T-cell (primary cell): Measurements from ENCODE around the gene CD40LG. TPM values are rescaled to one million over a fixed set of nuclear protein-coding genes. Genes with fewer than 3 reads are reported as not detected.

Experiments used
- ATAC-seq, 4 experiments: fragments of 200-7000 bp in 3 of 4; fragments of 150-1000 bp in 1 of 4; cut with Tn5 transposase; replicated peaks in 1 of 4; 1 replicate in 3 of 4; 2 replicates in 1 of 4; pipeline ENCODE4 v1.10.0; 2021; ENCODE audit warnings: moderate library complexity in 3 of 4, mild to moderate bottlenecking in 2 of 4, moderate number of reproducible peaks in 1 of 4
- CTCF ChIA-PET, 2 donors: fragments of 300-600 bp; sonication (Branson Sonifier 250); formaldehyde crosslinking; loops; one replicate each; lab custom pipeline; 2022; ENCODE audit warnings: antibody characterized with exemption in 2 of 2; lab: Charles Lee
- POLR2A ChIA-PET, 2 donors: fragments of 300-600 bp; sonication (Branson Sonifier 250); formaldehyde crosslinking; loops; one replicate each; lab custom pipeline; 2022; ENCODE audit warnings: antibody characterized with exemption in 2 of 2; lab: Charles Lee
- DNase-seq, 35 experiments: peaks; one replicate each; pipeline versions ENCODE4 v3.0.0 to v3.0.0-alpha.2; 2013 to 2023
- H3K27ac ChIP-seq: one replicate; pipeline ENCODE4 v1.5.1; 2013; ENCODE audit warnings: low read length
- H3K27me3 ChIP-seq, 2 experiments: replicated peaks in 1 of 2; 1 replicate in 1 of 2; 2 replicates in 1 of 2; pipeline versions ENCODE4 v1.6.1 to v1.7.0; 2013; ENCODE audit warnings: low read length in 1 of 2, mixed read lengths in 1 of 2; ENCODE audit not compliant: control insufficient read depth in 2 of 2, insufficient read depth in 2 of 2; ENCODE audit errors: extremely low read depth in 1 of 2
- H3K36me3 ChIP-seq, 2 donors: 1 replicate in 1 of 2; 2 replicates in 1 of 2; pipeline versions ENCODE4 v1.6.1 to v1.7.0; 2013; ENCODE audit warnings: low read length in 1 of 2; ENCODE audit not compliant: control insufficient read depth in 2 of 2, insufficient read depth in 1 of 2; ENCODE audit errors: extremely low read depth in 1 of 2
- H3K4me1 ChIP-seq, 2 experiments: 1 replicate in 1 of 2; 2 replicates in 1 of 2; pipeline versions ENCODE4 v1.6.1 to v1.7.0; 2013; ENCODE audit warnings: low read length in 2 of 2, mixed read lengths in 1 of 2; ENCODE audit not compliant: insufficient read depth in 2 of 2, control insufficient read depth in 1 of 2; ENCODE audit errors: extremely low read depth in 1 of 2
- H3K4me3 ChIP-seq, 2 donors: 1 replicate in 1 of 2; 2 replicates in 1 of 2; pipeline versions ENCODE4 v1.5.1 to v1.7.0; 2013; ENCODE audit warnings: mild to moderate bottlenecking in 2 of 2, low read length in 1 of 2, moderate library complexity in 1 of 2; ENCODE audit not compliant: control insufficient read depth in 1 of 2; ENCODE audit errors: extremely low read depth in 1 of 2
- H3K9me3 ChIP-seq: 2 replicates; pipeline ENCODE4 v1.7.0; 2013
- H3K27ac Mint-ChIP-seq, 2 donors: one replicate each; pipeline ENCODE4 v1.8.0; 2020 to 2021; ENCODE audit warnings: mild to moderate bottlenecking in 2 of 2, mixed read lengths in 2 of 2
- H3K27me3 Mint-ChIP-seq, 2 donors: one replicate each; pipeline ENCODE4 v1.8.0; 2021 to 2022; ENCODE audit warnings: mixed read lengths in 2 of 2
- H3K36me3 Mint-ChIP-seq: one replicate; pipeline ENCODE4 v1.8.0; 2021; ENCODE audit warnings: mixed read lengths
- H3K4me1 Mint-ChIP-seq, 3 donors: one replicate each; pipeline ENCODE4 v1.8.0; 2020 to 2022; ENCODE audit warnings: mixed read lengths in 3 of 3, mild to moderate bottlenecking in 1 of 3
- H3K4me3 Mint-ChIP-seq, 3 donors: one replicate each; pipeline ENCODE4 v1.8.0; 2020 to 2022; ENCODE audit warnings: mild to moderate bottlenecking in 3 of 3, mixed read lengths in 3 of 3, moderate library complexity in 3 of 3
- H3K9me3 Mint-ChIP-seq, 3 donors: one replicate each; pipeline ENCODE4 v1.8.0; 2020 to 2022; ENCODE audit warnings: mixed read lengths in 3 of 3
- WGBS: methylation state at CpG from one replicate; pipeline ENCODE4 v1.1.5; 2013; ENCODE audit warnings: missing lambda C conversion rate; ENCODE audit not compliant: insufficient coverage; 5-methylcytosine and 5-hydroxymethylcytosine counted together
- total RNA-seq, 35 experiments: library from RNA in 6 of 35; stranded (reverse) in 6 of 35; fragments of 120-200 nt in 1 of 35; gene quantifications; one replicate each; pipeline versions ENCODE4 v1.2.1 to v1.2.4 and lab custom pipeline; 2013 to 2026

The CD40LG gene
- total RNA-seq, 5 donors from 2014 or later (not counting 1 experiment from before 2014, with no cell fraction given), result 23.8 to 38.4 (median 37.1) TPM

DNA sequence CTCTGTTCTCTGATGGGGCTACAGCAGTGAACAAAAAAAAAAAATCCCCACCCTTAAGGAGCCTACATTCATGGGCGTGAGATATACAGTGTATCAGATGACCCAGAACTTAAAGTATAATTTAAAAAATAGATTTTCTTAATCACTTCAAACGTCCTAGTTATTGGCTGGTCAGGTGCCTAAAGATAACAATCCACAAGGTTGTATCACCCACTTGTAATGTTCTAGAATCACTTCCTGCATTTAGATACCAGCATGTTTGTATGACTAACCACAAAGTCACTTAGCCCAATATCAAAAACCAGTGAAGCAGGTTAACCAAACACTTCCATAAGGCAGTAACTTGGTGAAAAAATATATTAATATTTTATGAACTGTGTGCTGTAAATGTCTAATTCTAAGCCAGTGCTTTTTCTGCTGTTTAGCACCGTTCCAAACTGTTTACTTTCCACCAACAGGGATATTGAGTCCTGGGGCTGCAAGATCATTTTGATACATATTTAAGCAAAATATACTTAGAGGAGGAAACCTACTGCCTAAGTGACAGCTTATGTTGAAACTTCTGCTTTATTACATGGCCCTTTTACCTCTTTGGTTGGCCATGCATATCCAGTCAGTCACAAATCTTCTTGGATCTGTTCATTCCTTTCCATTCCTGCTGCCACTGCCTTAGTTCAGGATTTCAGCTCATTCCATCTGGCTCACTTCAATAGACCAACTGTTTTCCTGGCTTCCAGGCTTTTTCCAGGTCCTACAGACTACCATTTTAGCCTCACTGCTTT is 43.3 kb downstream of the CD40LG start:
- Mint-ChIP-seq H3K9me3 (no peaks in the 10 kb centered on the region), H3K27ac (peak overlapping the region; percentile 91 to 93), H3K4me3 (peak overlapping the region in 1 of 3 donors; percentile 42), H3K4me1 (peaks cover 67 to 87% (median 82%) of the 10 kb centered on the region in 3 donors), H3K36me3 (peaks cover 12% of the 10 kb centered on the region), H3K27me3 (peaks cover 0 to 11% of the 10 kb centered on the region in 2 donors)
- DNase-seq, result peak in 1 of 35 experiments; percentile 54
- ChIA-PET POLR2A (no interaction called here), CTCF (interaction anchor here in 1 of 2 donors (1.2 kb wide), 1 partner anchor 108 kb away, joined by 5 read pairs; no protein-coding TSS in a partner anchor)
- Histone ChIP-seq H3K4me1 (peaks cover 40 to 50% of the 10 kb centered on the region in 2 experiments), H3K27ac (peak overlapping the region; percentile 76), H3K4me3 (no peak overlapping the region), H3K9me3 (no peaks in the 10 kb centered on the region), H3K36me3 (peaks cover 0 to 2% of the 10 kb centered on the region in 2 donors), H3K27me3 (no peaks in the 10 kb centered on the region)
- peak; percentile 30 to 57 (median 52) for ATAC-seq
- no CpG with 5 or more reads among the region's 3 CpGs for WGBS

DNA sequence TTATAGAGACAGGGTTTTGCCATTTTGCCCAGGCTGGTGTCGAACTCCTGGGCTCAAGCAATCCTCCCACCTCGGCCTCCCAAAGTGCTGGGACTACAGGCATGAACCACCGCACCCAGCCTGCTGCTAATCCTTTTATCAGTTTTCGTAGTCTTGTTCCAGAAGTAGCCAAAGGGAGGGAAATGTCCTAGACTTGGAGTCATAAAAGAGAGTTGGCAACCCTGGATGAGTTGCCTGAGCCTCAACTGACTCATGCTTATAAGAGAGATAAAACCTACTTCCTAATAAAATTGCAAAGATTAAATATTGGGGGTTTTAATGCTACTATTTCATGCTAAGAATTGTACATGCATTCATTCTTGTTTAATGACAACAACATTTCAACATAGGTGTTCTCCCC is 44.3 kb downstream of the CD40LG start:
- no peak for DNase-seq
- Histone ChIP-seq H3K27ac (peak overlapping the region; percentile 93), H3K36me3 (no peaks in the 10 kb centered on the region), H3K9me3 (no peaks in the 10 kb centered on the region), H3K27me3 (no peaks in the 10 kb centered on the region), H3K4me1 (peaks cover 35 to 57% of the 10 kb centered on the region in 2 experiments), H3K4me3 (no peak overlapping the region)
- peaks cover 69 to 89% (median 86%) of the 10 kb centered on the region in 3 donors for H3K4me1 Mint-ChIP-seq
- ChIA-PET POLR2A (no interaction called here), CTCF (no interaction called here)
- no peak overlapping the region for H3K4me3 Mint-ChIP-seq
- peaks cover 11% of the 10 kb centered on the region for H3K36me3 Mint-ChIP-seq
- H3K27ac Mint-ChIP-seq, result peak overlapping the region; percentile 91 to 93
- 100% methylated on average over 2 of the region's 4 CpGs for WGBS
- H3K27me3 Mint-ChIP-seq, result peaks cover 0 to 11% of the 10 kb centered on the region in 2 donors
- H3K9me3 Mint-ChIP-seq, result no peaks in the 10 kb centered on the region
- ATAC-seq, result no peak

DNA sequence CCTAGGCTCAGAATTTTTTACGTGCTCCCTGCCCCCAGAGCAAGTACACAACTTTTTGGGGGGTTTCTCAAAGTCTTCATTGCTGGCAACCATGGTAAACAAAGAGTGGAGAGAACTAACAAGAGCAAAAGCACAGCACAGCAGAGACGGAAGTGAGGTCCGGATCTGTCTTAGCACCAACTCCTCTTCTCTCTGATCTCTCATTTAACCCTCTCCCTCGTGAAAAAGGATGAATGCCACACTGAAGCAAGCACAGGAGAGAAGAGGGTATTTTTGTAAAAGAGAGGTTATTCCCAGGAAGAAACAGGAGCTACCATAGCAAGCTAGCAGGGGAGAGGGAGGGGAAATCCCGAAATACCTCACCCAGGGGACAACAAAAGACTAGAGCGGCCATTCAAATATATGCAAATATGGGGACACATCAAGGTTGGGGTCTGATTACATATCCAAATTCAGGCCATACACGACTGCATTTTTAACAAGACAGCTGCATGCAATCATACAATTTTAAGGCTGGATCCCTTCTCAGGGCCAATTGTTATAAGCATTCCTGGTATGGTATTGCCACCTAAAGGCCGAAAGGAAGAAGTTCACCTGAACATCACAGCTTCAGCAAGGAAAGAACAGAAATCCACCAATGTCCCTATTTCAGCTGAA is 46.6 kb downstream of the CD40LG start:
- CTCF ChIA-PET, result interaction anchor here (0.6 to 4.7 kb wide), 19 partner anchors 11 to 666 kb away, joined by 3 to 45 read pairs (median 4); no protein-coding TSS in a partner anchor
- Histone ChIP-seq H3K9me3 (no peaks in the 10 kb centered on the region), H3K27me3 (no peaks in the 10 kb centered on the region), H3K27ac (peak overlapping the region; percentile 93), H3K4me3 (peak overlapping the region in 1 of 2 donors; percentile 18), H3K36me3 (no peaks in the 10 kb centered on the region), H3K4me1 (peaks cover 24 to 46% of the 10 kb centered on the region in 2 experiments)
- DNase-seq (peak in 29 of 35 experiments; percentile 13 to 78 (median 36)), ATAC-seq (peak; percentile 68 to 74 (median 72))
- WGBS, result no CpG with 5 or more reads among the region's 8 CpGs
- H3K36me3 Mint-ChIP-seq, result peaks cover 17% of the 10 kb centered on the region
- H3K27me3 Mint-ChIP-seq, result peaks cover 0 to 11% of the 10 kb centered on the region in 2 donors
- POLR2A ChIA-PET, result interaction anchor here (0.6 to 1.3 kb wide), 5 partner anchors 10 to 574 kb away, joined by 3 to 6 read pairs (median 4); no protein-coding TSS in a partner anchor
- H3K27ac Mint-ChIP-seq, result peak overlapping the region; percentile 95 to 99
- H3K4me3 Mint-ChIP-seq, result peak overlapping the region; percentile 66 to 73 (median 70)
- H3K9me3 Mint-ChIP-seq, result peaks cover 0 to 5% (median 0%) of the 10 kb centered on the region in 3 donors
- peaks cover 56 to 80% (median 78%) of the 10 kb centered on the region in 3 donors for H3K4me1 Mint-ChIP-seq

DNA sequence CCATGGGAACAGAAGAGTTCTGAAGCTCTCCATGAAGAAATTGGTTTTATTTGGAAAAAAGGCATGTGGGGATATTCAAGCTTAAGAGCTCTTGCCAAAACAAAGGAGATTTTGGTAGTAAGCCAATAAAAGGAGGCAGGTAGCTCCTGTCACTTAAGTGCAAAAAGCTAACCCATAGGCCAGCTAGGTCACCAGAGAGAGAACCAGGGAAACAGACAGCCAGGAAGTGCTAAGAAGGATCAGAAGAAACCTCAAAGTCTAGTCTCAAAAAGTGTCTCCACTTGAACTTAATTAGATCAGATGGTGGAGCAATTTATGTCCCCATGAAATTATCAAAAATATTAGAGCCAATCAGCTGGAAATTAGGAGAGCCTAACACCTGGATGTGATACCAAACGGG is 49.2 kb downstream of the CD40LG start:
- H3K4me3 Mint-ChIP-seq, result peak overlapping the region in 1 of 3 donors; percentile 11
- peaks cover 0 to 18% (median 0%) of the 10 kb centered on the region in 3 donors for H3K9me3 Mint-ChIP-seq
- Histone ChIP-seq H3K36me3 (no peaks in the 10 kb centered on the region), H3K27me3 (no peaks in the 10 kb centered on the region), H3K4me1 (peaks cover 15 to 27% of the 10 kb centered on the region in 2 experiments), H3K27ac (peak overlapping the region; percentile 57), H3K9me3 (no peaks in the 10 kb centered on the region), H3K4me3 (no peak overlapping the region)
- H3K27ac Mint-ChIP-seq, result peak overlapping the region; percentile 82 to 95
- ChIA-PET POLR2A (no interaction called here), CTCF (interaction anchor here (0.6 to 4.7 kb wide), 10 partner anchors 13 to 290 kb away, joined by 3 to 45 read pairs (median 3); no protein-coding TSS in a partner anchor)
- no peak for ATAC-seq
- H3K27me3 Mint-ChIP-seq, result peaks cover 0 to 3% of the 10 kb centered on the region in 2 donors
- H3K4me1 Mint-ChIP-seq, result peaks cover 39 to 54% (median 52%) of the 10 kb centered on the region in 3 donors
- peak in 1 of 35 experiments; percentile 38 for DNase-seq
- WGBS, result no CpG with 5 or more reads among the region's 1 CpG
- H3K36me3 Mint-ChIP-seq, result peaks cover 31% of the 10 kb centered on the region

DNA sequence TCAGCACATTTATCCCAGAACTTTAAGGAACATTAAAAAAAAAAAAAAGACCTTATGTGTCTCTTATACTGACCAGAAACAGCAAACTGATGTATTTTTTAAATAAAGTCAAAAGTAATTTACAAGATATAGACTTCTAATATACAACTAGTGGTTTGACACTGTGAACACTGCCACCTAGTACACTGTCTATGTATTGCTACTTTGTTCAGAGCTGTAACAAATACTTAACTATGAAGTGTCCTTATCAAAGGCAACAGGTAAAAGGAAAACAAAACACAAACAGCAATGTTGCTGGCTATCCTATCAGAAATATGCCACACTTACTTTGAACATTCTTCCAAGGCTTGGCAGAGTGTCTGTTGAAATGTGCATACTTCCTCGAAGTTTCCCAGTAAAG is 60.4 kb downstream of the CD40LG start:
- DNase-seq, result peak in 1 of 35 experiments; percentile 40
- Histone ChIP-seq H3K9me3 (no peaks in the 10 kb centered on the region), H3K36me3 (peaks cover 0 to 35% of the 10 kb centered on the region in 2 donors), H3K4me1 (peaks cover 2 to 8% of the 10 kb centered on the region in 2 experiments), H3K27ac (no peak overlapping the region), H3K27me3 (no peaks in the 10 kb centered on the region), H3K4me3 (no peak overlapping the region)
- peaks cover 24% of the 10 kb centered on the region for H3K36me3 Mint-ChIP-seq
- POLR2A ChIA-PET, result interaction anchor here (0.5 to 0.7 kb wide), 2 partner anchors 8 to 14 kb away, joined by 3 to 5 read pairs; no protein-coding TSS in a partner anchor
- WGBS, result no CpG with 5 or more reads among the region's 1 CpG
- CTCF ChIA-PET, result interaction anchor here (0.5 to 1.2 kb wide), 8 partner anchors 8 to 1197 kb away, joined by 3 to 5 read pairs (median 3); no protein-coding TSS in a partner anchor
- peak in 3 of 4 experiments; percentile 32 to 67 (median 49) for ATAC-seq
- H3K27me3 Mint-ChIP-seq, result peaks cover 0 to 14% of the 10 kb centered on the region in 2 donors
- H3K4me3 Mint-ChIP-seq, result no peak overlapping the region
- H3K4me1 Mint-ChIP-seq, result peaks cover 18 to 31% (median 30%) of the 10 kb centered on the region in 3 donors
- H3K27ac Mint-ChIP-seq, result no peak overlapping the region
- no peaks in the 10 kb centered on the region for H3K9me3 Mint-ChIP-seq
